Neural cell (in vitro differentiated cells): ENCODE results near the gene ABHD12.
A peak's percentile ranks its signal among the peaks of the same experiment; 100 is the strongest.

Experiments used
- CTCF ChIP-seq: fragments of 450-650 bp; IDR thresholded peaks from 2 replicates; pipeline ENCODE4 v1.5.1; 2014; ENCODE audit warnings: antibody characterized with exemption, mild to moderate bottlenecking, moderate library complexity; ENCODE audit not compliant: poor library complexity, severe bottlenecking
- EP300 ChIP-seq: fragments of 450-650 bp; conservative IDR thresholded peaks from 2 replicates; pipeline ENCODE4 v1.6.1; 2014; ENCODE audit warnings: antibody characterized with exemption, mild to moderate bottlenecking, moderate library complexity; ENCODE audit not compliant: poor library complexity, severe bottlenecking
- EZH2 ChIP-seq: fragments of 200-600, 300-800 bp; shearing (Covaris generic), sonication (generic); IDR thresholded peaks from 2 replicates; pipeline ENCODE4 v1.6.1; 2014; ENCODE audit warnings: antibody characterized with exemption, low read length, borderline replicate concordance, mild to moderate bottlenecking; ENCODE audit not compliant: insufficient read depth, poor library complexity, severe bottlenecking
- MXI1 ChIP-seq: fragments of 450-650 bp; conservative IDR thresholded peaks from 2 replicates; pipeline ENCODE4 v1.6.1; 2014; ENCODE audit warnings: antibody characterized with exemption, mild to moderate bottlenecking; ENCODE audit not compliant: poor library complexity, severe bottlenecking
- POLR2AphosphoS5 ChIP-seq: IDR thresholded peaks from 2 replicates; pipeline ENCODE4 v1.6.1; 2012

GRCh38 chr20:25389401-25389857 is 1.2 kb downstream of the ABHD12 start:
- TF ChIP-seq CTCF, result no peak
- no peak for TF ChIP-seq EZH2
- no peak for TF ChIP-seq MXI1
- TF ChIP-seq POLR2AphosphoS5, result peak; percentile 13
- TF ChIP-seq EP300, result no peak
